NCI-H526 treated with DMSO at 0.1 percent for 48 hours (cell line): Measurements from ENCODE around the gene CDH20.

Experiments
- DNase-seq: peaks from one replicate; lab custom pipeline; 2025; lab: John Stamatoyannopoulos, UW

CDH20 gene

DNA sequence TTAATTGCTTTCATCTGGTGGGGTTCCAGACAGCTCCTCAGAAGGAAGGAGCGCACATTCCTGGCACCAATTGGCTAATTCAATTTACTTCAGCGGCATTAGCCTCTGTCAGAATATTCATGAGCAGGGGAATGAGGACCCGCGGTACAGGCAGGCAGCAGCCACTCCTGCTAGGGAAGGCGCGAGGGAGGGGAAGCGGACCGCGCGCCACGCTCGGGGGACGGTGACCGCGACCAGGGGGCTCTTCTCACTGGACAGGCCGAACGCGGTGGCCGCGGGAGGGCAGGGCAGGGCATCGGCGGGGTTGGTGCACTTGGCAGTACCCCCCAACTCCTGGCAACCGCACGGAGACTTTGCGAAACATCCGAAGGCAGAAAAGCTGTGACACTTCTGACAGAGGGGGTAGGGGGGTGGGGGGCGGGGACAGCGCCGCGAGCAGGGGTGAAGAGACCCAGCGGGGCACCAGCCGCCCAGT, at the start of gene CDH20:
TSS of gene CDH20 (plus strand) at position 160 of the 475 bp plus-strand sequence.
- DNase-seq, result no peak

DNA sequence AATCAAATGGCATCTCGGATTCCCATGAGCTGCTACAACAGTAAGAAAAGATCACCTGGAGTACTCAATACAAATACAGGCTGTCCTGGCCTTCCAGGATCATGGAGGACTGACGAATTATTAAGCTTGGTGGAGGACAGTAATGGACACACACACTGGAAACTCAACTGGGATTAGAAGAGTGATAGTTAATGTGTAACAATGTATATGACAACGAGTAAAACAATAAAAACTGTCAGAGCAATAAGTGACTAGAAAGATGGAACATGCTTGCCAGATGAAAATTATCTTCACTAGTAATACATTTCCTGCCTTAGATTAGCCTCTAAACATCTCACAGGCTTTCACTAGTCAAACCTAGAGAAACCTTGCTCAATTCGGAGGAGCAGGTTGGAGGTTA, 49.2 kb upstream of the CDH20 start:
- DNase-seq, result no peak

DNA sequence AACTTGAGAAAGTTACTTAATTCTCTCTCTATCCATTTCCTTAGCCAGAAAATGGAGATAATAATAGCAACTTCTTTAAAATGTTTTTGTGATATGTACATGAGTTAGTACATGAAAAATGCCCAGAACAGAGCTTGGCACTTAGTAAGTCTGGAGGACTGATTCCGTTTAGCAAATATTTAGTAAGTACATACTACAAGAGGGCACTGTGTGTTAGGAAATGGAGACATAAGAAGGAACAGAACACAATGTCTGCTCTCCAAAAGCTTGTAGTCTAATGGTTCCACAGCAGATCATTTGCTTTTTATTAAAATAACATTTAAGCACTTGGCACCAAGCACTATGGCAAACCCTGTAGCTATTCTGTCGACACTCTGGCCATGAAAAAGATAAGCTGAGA, 47.5 kb upstream of the CDH20 start:
- no peak for DNase-seq

DNA sequence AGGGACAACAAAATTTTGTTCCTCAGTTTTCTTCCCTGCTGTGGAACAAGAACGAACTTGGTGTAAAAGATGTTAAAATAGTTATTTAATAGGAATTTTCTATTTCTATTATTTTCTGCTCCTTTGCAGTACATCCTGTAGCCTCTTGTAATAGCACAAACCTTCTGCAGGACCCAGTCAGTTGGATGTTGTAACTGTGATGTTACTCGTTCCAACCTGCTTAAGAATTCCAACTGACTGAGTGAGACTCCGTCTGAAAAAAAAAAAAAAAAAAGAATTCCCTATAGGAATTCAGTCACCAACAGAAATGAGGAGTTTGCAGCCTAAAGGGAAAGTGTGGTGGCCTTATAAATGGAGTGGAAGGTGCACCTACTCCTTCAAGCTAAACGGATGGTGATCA, 46.4 kb upstream of the CDH20 start:
- no peak for DNase-seq

DNA sequence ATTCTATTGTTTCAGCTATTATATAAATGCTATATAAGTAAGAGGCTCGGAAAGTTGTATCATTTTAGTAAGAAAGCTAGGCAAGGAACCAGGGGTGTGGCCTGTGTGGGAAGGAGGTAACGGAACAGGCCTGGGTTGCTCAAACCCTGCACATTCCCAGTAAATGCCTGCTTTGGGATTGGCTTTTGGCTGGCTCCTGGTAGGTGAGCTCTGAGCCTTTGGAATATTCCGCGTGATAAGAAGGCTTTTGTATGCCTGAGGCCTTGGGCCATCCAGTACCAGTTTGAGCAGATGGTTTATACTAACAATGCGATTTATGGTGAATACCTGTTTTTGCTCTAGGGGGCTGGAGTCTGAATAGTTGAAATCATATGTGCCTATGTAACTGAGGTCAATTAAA, 42.6 kb upstream of the CDH20 start:
- no peak for DNase-seq

DNA sequence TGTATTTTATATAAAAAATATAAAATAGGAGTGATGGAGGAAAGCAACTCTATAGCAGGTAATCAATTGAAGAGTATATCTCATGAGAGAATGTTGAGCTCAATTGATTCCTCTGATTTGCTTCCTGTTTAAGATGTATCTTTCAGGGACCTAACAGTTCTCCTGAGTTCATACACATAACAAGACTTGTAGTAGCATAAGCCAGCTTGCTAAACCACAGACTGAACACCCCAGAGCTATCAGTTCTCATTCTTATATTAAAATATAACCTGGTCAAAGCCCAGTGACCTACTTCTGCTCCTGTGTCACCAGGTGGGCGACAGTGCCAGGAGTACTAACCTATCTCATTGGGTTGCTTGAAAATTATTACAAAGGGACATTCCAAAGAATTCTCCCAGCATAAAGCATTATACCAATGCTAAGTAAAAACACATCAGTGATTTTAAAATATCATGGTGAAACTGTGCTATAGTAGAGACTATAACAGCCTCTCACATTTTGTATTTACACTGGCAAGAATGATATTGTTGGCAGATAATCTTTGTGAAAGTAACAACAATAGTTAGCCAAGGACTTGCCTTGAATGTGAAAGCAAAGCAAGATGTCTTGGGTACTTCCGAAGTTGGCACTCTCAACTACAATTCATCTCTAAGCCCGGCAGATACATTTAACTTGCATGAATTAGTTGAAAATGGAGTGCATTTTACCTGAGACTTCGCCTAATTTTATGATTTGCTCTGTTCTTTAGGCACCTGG, 40.8 kb upstream of the CDH20 start:
- no peak for DNase-seq

DNA sequence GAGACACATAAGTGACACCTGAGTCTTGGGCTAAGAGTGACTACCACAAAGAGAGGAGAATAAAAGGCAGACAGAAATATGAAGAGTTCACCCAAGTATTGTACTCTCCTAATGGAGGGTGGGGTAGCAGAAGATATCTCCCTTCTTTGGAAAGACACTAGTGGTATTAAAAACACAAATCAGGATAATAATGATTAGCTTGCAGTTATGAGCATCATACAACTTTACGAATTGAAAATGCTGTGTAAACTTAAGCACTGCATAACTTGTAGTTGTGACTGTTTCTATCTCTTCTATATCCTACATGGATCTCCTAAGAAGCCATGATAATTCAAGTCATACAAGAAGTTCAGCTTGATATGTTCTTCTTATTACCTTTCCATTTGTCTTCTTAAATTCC, 38.1 kb upstream of the CDH20 start:
- DNase-seq, result no peak

DNA sequence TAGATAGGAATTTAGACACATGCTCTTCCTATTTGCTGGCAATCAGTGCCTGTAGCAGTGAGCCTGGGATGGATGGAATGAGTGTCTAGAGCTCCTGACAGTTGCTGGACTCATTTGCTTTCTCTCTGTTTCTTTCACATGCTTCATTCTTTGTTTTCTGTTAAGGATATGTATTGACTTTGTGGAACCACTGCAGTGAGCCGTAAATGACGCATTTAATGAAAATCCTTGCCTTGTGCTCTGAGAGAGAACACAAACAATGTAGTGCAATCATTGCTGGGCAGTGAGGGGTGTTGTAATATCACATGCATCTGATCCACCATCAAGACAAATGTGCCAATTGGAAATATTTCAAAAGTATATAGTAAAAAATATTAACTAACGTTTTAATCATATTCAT, 25.2 kb upstream of the CDH20 start:
- DNase-seq, result no peak

DNA sequence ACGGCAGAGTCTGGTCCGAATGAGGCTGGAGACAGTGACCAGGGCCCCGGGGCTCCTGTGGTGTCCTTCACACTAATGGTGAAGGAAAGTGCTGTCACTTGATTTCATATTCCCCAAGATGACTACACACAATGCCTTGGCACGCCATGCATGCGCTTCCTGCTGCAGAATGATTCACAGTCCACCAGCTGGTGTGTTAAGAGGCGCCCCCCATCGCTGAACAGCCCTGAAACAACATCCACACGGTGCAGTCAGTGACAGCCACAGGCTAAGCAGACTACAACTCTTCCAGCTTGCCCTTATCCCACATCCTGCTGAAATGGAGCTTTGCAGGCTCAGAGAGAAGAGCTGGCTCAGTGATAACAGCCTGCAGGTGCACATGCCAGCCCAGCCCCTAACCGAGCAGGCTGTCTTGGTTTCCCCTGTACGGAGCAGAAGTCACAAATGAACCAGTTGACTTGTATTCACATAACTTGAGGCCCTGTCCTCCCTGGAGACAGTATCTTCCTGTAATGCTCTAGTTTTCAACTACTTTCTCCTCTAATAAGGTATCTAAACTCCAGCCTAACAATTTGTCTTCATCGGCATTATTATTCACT, 24.3 kb upstream of the CDH20 start:
- DNase-seq, result no peak

DNA sequence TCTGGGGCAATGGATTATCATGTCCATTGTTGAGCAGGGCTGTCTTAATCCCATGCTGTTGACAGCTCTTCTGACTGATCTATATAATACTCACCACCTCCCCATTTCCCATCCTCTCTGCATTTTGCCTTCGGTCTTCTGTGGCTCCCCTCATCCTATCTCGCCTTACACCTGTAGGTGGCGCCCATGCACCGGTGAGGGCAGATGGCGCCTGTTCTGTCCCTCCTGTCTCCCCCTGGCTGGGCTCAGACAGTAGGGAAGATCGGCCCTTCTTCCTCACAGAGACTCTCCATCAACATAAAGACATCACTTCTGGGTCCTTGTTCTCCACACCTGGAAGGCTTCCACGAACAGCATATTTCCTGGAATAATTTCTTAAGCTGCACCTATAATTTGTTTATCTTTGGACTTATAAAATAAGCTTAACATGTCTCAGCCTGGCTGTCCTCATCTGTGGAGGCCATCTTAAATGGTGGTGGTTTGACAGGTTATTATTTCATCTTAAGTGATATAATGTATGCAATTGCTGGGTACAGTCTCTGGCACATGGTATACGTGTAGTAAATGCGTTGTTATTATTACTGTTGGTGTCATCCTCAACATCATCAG, 10.9 kb upstream of the CDH20 start:
- peak; percentile 25 for DNase-seq

DNA sequence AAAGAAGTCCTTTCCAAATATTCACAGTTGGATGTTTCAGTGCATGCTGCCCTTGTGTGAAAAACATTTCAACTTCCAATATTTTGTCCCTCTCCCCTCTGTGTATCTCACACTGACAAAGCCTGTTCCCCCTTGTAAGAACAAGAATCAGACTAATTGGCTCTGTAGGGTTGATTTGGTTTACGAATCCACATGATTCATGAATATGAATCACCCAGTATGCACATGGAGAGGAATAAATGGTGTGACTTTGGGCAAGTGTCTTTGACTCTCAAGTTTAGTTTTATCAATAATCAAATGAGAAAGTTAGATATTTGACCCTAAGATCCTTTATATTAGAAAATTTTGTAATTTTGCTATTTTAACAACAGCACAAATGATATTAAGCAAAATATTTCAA, 9.3 kb upstream of the CDH20 start:
- DNase-seq, result no peak

DNA sequence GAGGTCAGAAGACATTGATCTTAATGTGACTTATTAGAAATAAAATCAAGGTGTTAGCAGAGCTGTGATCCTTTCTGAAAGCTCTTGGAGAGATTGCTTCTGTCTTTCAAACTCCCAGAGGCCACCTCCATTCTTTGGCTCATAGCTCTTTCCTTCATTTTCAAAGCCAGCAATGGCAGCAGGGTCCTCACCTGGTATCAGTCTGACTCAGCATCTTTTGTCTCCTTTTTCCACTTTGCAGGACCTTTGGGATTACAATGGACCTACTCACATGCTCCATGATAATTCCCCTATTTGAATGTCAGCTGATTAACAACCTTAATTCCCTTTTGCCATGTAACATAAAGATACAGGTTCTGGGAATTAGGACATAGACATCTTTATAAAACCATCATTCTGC, 6.8 kb upstream of the CDH20 start:
- DNase-seq, result no peak

DNA sequence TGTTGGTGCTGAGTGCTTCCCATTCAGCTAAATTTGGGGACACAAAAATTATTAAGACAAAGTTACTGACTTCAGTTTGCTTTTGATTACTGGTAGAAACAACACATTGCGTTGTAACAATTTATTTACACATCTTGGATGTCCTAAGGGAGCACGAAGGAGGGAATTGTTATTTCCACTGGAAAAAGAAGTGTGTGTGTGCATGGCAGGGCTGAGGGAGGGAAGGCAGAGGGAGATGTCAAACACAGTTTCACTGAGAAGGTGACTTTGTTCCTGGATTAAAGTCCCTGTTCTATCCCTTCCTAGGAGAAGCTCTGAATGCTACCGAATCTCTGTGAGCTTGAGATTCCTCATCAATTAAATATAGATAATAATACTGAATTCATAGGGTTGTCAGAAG, 3.8 kb upstream of the CDH20 start:
- DNase-seq, result no peak

DNA sequence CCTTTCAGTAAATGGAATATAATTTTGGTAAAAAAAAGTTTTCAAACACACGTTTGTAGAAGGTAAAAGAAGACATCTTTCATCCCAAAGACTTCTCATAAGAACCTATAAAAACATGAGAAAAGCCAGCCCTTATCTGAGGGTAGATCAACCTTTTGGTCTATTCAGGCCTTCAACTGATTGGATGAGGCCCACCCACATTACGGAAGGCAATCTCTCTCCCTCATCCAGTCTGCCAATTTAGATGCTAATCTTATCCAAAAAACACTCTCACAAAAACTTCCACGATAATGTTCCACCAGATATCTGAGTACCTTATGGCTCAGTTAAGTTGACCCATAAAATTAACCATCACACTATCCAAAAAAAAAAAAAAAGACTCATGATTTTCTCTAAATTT, 2.2 kb upstream of the CDH20 start:
- DNase-seq, result no peak

DNA sequence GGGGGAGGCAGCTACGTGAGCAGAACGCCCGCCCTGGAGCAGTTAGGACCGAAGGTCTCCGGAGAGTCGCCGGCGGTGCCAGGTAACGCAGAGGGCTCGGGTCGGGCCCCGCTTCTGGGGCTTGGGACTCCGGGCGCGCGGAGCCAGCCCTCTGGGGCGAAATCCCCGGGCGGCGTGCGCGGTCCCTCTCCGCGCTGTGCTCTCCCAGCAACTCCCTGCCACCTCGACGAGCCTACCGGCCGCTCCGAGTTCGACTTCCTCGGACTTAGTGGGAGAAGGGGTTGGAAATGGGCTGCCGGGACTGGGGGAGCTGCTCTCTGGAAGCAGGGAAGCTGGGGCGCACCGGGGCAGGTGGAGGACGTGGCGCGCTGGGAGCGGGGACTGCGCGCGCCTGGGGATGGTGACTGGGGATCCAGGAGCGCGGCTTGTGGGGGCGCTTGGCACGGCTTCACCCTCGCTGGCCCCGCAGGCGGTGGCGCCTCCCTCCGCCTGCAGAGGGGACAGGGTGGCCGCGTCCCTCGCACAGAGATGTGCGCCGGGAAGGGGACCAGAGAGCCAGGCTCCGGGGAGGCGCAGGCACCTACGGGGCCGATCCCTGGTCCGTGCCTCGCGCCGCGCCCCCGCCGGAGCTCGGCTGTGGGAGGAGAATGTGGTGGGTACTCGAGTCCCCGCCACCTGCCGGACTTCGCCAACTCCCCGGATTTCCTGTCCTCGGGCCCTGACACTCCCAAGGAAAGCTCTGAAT, 688 bp downstream of the CDH20 start:
- no peak for DNase-seq

DNA sequence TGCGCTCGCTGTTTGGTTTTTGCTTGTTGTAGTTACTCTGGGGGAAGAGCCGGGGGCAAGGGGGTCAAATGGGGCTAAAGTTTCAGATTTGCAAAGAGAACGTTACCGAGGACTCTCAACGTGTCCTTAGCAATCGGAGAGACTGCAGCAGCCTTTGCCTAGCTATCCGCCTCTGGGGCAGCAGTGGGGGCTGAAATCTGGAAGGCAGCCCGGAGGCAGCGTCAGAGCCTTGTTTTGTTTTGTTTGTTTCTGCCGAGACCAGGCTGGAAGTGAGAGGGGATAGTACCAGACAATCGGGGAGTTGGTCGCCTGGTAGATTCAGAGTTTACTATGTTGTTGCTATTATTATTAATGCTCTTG, 1.2 kb downstream of the CDH20 start:
- DNase-seq, result no peak

DNA sequence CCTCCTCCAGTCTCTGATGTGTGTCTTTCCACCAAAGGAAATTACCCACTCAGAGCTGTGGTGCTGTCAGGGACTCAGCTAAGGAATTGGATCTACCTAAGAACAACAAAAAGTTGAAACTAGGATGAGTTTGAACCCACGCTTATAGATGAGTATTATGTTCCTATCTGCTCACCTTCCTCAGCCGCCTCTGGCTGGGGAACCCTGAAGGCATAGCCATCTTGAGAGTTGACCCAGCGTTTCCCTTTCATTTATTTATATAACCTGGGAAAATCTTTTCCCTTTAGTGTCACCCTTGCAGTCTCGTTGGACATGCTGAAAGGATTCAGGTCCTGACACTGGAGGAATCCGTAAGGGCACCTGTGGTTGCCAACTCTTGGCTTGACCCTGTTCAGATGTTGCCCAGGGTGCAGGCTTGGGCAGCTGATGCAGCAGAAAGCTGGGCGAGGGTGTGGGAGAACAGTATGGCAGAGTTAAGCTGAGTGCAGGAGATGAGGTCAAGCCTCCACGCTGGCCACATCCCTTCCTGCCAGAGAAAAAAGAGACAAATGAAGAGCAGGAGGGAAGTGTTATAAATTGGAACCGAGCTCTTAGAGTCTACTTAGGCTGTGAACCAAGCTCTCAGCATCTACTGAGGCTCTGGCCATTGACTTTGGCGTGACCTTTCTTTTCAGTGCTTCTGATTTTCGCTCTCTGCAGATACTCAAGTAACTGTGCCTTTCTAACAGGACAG, 1.9 kb downstream of the CDH20 start:
- no peak for DNase-seq

DNA sequence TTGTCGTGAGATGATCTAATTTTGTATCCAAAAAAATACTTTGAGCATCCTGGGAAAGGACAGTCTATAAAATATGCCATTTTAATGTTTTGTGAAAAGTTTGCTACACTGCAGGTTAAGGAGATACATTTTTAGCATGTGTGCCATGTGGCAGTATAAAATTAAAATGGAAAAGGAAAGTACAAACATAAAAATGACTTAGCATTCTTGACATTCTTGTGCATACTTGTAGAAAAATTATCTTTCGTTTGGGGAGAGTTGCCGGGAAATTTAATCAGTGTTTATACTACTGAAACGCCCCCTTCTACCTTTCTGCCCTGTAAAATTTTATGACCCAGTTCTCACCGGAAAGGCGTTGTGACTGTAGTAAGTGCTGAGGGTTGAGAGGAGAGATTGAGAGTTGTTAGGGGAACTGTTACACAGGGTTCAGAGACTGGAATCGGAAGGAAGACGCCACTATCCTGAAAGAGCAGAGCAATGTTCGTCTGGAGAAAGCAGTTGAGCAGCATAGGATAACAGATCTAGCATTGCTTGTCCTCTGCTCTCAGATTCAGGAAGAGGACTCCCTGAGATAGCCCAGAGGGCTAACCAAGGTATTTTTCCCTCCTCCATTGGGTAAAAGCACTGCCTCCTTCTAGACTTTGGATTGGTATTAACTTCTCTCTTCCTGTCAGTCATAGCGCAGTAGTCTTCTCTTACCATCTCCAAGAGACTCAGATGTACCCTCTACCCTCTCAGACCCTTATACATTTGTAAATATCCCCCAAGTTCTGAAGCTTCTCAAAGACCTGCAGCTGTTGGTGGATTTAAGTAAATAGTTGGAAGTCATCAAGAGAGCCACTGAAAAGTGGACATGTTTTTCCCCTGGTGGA, 2.7 kb downstream of the CDH20 start:
- DNase-seq, result no peak

DNA sequence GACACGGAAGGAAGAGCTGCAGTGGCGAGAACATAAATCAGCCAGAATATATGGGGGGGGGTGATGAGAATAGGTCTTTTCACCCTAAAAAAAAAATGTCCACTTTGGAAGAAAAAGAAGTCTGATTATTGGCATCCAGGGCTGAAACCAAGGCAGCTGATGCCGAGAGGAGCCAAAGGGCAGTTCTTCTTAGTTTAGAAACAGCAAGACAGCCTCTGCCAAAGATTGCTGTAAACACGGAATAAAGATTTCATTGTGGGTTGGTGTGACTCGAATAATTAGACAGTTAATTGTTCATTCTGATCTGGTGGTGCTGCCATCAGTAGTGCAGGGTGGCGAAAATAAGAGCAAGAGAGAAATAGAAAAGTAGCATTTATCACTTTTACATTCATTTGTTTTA, 3.5 kb downstream of the CDH20 start:
- DNase-seq, result no peak

DNA sequence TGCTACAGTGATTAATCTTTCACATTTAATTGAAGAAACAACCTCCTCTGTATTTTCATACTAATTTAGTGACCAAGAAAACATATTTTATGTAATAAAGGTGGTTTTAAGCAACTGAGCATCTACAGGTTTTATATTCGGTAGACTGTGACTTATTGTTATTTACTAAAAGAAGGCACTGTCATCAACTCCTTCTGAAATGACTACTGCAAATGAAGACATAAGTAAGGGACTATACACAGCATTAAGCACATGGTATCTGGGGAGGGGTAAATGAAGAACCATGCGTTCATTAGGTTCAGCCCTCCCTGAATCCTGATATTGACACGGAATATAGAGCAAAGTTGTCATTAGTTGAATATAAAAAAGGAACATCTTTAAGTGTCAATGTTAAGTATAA, 4.3 kb downstream of the CDH20 start:
- no peak for DNase-seq

DNA sequence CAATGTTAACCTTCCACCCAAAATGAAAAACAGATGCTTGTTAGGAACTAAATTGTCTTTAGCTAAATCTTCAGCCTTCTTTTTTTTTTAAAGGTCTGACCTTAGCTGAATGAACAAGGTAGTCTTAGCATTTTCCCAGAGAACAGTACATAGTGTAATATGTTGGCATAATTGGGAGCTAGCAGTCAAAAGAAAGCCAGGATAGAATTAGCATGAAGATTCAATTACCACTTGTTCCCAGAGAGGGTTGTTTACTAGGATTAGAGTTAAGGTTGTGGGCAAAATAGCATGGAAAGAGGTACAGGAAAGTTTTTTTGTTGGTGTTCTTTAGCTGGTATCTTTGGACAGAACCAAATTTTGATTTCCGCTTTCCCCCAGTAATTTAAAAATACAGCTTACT, 6.9 kb downstream of the CDH20 start:
- no peak for DNase-seq
